Activated CD4-positive, alpha-beta memory T cell treated with anti-CD3 and anti-CD28 coated beads, Interleukin-2, amount 10 ng/mL, durations not matched to agents 7 days and 5 days (primary cell): ENCODE results near the gene RFT1. TPM values are rescaled to one million over a fixed set of nuclear protein-coding genes. Genes with fewer than 3 reads are reported as not detected.

Source experiments
- CTCF ChIA-PET: fragments of 350-600 bp; sonication (Branson Sonifier 250); formaldehyde crosslinking; loops from one replicate; lab custom pipeline; 2021; ENCODE audit warnings: antibody characterized with exemption, inconsistent platforms; lab: Charles Lee
- POLR2A ChIA-PET: fragments of 350-600 bp; sonication (Branson Sonifier 250); formaldehyde crosslinking; loops from one replicate; lab custom pipeline; 2021; ENCODE audit warnings: antibody characterized with exemption; lab: Charles Lee
- DNase-seq: peaks from one replicate; pipeline ENCODE4 v3.0.0-alpha.2; 2020
- H3K27ac Mint-ChIP-seq: one replicate; pipeline ENCODE4 v1.8.0; 2021; ENCODE audit warnings: mild to moderate bottlenecking, mixed read lengths
- H3K27me3 Mint-ChIP-seq: one replicate; pipeline ENCODE4 v1.8.0; 2021; ENCODE audit warnings: mixed read lengths
- H3K36me3 Mint-ChIP-seq: one replicate; pipeline ENCODE4 v1.8.0; 2021; ENCODE audit warnings: low read depth, mixed read lengths
- H3K4me1 Mint-ChIP-seq: one replicate; pipeline ENCODE4 v1.8.0; 2021; ENCODE audit warnings: mixed read lengths
- H3K4me3 Mint-ChIP-seq: one replicate; pipeline ENCODE4 v1.8.0; 2021; ENCODE audit warnings: mild to moderate bottlenecking, mixed read lengths
- H3K9me3 Mint-ChIP-seq: one replicate; pipeline ENCODE4 v1.8.0; 2021; ENCODE audit warnings: mixed read lengths
- total RNA-seq, 2 experiments: library from RNA; stranded (reverse); gene quantifications; one replicate each; pipeline ENCODE4 v1.2.3, GENCODE V29; 2021

RFT1 gene
- total RNA-seq, 2 experiments from 2014 or later = 26.4 to 27.6 TPM

DNA sequence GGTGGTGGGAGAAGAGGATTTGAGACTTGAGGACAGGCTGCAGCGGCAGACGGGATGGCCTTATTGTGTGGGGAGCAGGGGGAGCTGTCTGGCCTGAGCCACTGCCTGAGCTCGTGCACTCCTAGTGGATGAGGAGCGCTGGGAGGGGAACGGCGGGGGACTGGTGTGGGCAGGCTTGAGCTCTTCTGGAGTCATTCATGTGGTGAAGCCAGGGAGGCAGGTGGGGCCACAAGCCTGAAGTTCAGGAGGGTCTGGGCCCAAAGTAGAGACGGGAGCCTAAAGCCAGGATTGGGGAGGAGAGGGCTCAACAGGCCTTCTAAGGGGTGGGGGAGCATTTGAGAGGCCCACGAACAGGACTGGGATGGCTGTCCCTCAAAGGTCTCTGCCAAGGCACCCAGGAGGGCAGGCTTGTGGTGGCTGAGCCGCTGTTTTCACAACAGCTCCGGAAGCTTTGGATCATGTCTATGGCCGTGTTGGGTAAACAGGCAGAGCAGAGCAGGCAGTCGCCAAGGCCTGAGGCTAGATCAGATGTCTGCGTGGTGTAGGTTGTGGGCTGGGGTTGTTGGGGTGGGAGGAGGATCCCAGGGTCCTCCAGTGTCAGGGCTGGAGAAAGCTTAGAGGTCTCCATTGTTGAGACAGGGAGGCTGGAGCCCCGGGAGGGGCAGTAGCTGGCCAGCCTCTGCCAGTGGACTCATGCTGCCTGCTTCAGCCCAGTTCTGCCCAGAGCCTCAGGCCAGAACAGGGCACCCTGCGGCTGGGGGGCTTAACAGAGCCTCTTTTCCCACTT lies 39.0 kb upstream of the RFT1 start:
- peaks cover 6% of the 10 kb centered on the region for H3K36me3 Mint-ChIP-seq
- no peak overlapping the region for H3K4me3 Mint-ChIP-seq
- no peaks in the 10 kb centered on the region for H3K9me3 Mint-ChIP-seq
- no peak for DNase-seq
- ChIA-PET CTCF (interaction anchor here (1.1 to 2.2 kb wide), 4 partner anchors 26 to 59 kb away, joined by 3 to 14 read pairs (median 6); no protein-coding TSS in a partner anchor), POLR2A (interaction anchor here (0.8 kb wide), 2 partner anchors 9 to 27 kb away, joined by 3 read pairs; no protein-coding TSS in a partner anchor)
- H3K27me3 Mint-ChIP-seq = no peaks in the 10 kb centered on the region
- peaks cover 45% of the 10 kb centered on the region for H3K4me1 Mint-ChIP-seq
- H3K27ac Mint-ChIP-seq = no peak overlapping the region

DNA sequence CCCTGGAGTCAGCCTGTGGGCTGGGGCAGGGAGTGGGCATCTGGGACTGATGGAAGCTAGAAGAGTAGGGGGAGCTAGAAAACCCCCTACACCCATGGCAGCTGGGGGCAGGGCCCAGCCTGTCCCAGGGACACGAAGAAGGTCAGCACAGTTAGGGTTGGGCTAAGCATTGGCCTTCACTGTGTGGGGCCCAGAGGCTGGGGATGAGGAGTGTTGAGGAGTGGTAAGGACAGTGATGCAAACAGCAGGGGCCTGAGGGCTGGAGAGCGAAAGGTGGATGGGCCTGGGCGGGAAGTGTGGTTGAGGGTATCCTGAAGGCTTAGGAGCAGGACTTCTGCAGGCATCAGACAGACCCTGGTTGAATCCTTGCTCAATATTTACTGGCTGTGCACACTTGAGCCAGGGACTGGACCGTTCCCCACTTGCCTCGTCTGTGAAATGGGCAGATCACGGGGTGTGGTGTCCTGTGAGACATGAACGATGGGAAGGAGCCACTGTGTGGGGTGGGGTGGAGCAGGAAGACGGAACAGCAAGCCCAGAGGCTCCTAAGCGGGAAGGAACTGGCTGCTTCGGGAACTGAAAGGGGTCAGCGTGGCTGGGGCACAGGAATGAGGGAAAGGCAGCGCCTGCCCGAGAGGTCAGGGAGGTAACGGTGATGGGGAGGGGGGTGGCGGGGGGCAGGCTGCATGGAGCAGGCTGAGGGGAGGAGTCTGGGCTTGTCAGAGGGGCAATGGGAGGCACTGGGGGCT lies 38.1 kb upstream of the RFT1 start:
- Mint-ChIP-seq H3K36me3 (peaks cover 6% of the 10 kb centered on the region), H3K9me3 (no peaks in the 10 kb centered on the region), H3K4me3 (no peak overlapping the region), H3K4me1 (peaks cover 48% of the 10 kb centered on the region), H3K27me3 (no peaks in the 10 kb centered on the region), H3K27ac (no peak overlapping the region)
- ChIA-PET CTCF (interaction anchor here (1.1 to 1.4 kb wide), 2 partner anchors 27 to 28 kb away, joined by 3 to 4 read pairs; no protein-coding TSS in a partner anchor), POLR2A (interaction anchor here (0.8 kb wide), 1 partner anchor 28 kb away, joined by 3 read pairs; no protein-coding TSS in a partner anchor)
- DNase-seq = no peak

DNA sequence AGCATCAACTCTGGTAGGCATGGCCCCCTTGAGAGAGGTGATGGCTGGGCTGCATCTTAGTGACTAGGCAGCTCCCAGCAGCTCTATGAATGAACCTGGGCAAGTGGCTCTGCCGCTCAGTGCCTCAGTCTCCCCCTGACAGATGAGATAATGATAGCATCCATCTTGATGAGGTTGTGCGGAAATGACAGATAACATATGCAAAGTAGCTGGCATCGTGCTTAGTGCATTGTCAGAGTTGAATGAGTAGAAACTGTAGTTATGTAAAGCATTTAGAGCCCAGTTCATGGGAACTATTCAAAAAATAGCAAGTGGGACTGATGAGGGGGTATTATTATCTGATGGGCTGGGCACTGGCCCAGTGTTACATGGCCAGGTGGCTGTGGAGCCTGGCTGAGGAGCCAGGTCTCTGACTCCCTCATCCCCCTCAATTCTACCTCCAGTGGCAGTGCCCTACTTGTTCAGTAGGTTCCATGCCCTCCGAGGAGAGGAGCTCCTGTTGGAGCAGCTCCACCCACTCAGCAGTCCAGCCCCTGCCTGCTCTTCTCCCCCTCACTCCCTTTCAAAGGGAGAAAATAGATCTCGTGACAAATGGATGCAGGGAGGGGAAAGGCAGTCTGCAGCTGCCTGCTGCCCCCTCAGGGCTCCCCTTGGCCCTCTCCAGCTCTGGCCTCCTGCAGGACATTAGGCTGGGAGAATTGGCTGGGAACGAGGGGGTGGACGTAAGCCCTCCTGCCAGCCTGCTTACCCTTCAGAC lies 37.4 kb upstream of the RFT1 start:
- no peak overlapping the region for H3K4me3 Mint-ChIP-seq
- H3K4me1 Mint-ChIP-seq = peaks cover 56% of the 10 kb centered on the region
- no peaks in the 10 kb centered on the region for H3K27me3 Mint-ChIP-seq
- peaks cover 6% of the 10 kb centered on the region for H3K36me3 Mint-ChIP-seq
- DNase-seq = no peak
- ChIA-PET CTCF (interaction anchor here (1.3 to 1.4 kb wide), 2 partner anchors 28 to 57 kb away, joined by 3 to 4 read pairs; no protein-coding TSS in a partner anchor), POLR2A (no interaction called here)
- no peak overlapping the region for H3K27ac Mint-ChIP-seq
- no peaks in the 10 kb centered on the region for H3K9me3 Mint-ChIP-seq

DNA sequence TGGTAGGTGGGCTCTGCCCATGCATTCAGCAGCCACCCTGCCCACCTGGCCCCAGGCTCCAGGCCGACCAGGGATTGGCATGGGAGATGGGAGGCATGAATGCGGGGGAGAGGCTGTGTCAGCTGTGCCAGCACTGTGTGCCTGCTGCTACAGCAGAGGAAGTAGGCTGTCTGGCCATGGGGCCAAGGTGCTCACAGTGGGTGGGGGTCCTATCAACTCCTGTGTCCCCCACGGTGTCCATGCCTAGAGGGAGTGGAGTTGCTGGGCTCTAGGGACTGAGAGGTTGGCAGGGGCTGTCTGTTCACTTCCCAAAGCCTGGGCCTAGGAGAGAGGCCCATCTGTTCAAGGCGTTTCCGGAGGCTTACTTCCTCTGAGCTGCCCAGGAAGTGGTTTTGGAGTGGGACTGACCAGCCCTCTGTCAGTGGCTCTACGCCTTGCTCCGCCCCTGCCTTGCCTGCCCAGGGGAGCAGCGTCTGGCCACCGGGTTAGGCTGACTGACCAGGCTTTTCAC lies 36.6 kb upstream of the RFT1 start:
- ChIA-PET CTCF (interaction anchor here (1.3 to 1.4 kb wide), 2 partner anchors 29 to 57 kb away, joined by 3 to 4 read pairs; no protein-coding TSS in a partner anchor), POLR2A (no interaction called here)
- no peak overlapping the region for H3K4me3 Mint-ChIP-seq
- peaks cover 60% of the 10 kb centered on the region for H3K4me1 Mint-ChIP-seq
- H3K27ac Mint-ChIP-seq = no peak overlapping the region
- peaks cover 2% of the 10 kb centered on the region for H3K27me3 Mint-ChIP-seq
- H3K36me3 Mint-ChIP-seq = peaks cover 6% of the 10 kb centered on the region
- H3K9me3 Mint-ChIP-seq = no peaks in the 10 kb centered on the region
- no peak for DNase-seq

DNA sequence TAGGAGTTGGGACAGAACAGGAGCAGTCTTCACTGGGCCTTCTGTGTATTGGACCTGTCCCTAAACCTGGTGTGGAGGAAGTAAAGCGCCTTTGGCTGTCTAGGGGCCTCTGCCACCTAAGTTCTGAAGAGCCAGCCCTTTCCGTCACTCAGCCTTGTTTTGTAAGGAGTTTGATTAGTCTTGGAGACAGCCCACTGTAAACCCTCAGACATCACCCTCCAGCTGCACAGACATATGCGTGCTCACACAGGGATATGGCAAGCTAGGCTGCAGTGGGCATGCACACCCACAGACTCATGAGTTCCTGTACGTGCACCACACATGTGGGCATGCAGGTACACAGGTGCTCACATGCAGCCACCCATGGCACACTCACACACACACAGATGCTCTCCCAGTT lies 36.0 kb upstream of the RFT1 start:
- ChIA-PET CTCF (interaction anchor here (0.8 to 1.3 kb wide), 2 partner anchors 34 to 56 kb away, joined by 4 read pairs; no protein-coding TSS in a partner anchor), POLR2A (no interaction called here)
- no peak overlapping the region for H3K27ac Mint-ChIP-seq
- no peak for DNase-seq
- H3K9me3 Mint-ChIP-seq = no peaks in the 10 kb centered on the region
- H3K4me1 Mint-ChIP-seq = peaks cover 55% of the 10 kb centered on the region
- peaks cover 6% of the 10 kb centered on the region for H3K36me3 Mint-ChIP-seq
- peaks cover 2% of the 10 kb centered on the region for H3K27me3 Mint-ChIP-seq
- H3K4me3 Mint-ChIP-seq = no peak overlapping the region

DNA sequence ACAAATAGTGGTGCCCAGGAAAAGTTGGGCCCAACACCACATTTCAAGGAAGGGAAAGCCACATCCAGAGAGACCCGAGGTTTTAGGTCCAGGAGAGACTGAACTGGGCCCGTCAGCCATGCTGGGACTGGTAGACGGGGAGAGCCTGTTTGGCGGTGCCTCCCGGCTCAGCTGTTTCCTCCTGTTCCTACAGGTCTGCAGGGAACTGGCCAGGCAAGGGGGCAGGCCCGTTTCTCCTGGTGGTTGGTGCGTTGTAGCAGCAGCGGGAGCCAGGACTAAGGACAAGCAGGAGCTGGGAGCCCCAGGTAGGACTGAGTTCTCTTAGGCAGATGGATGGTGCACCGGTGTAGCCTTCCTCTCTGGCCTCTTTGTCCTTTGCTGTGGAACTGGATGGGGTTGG lies 34.7 kb upstream of the RFT1 start:
- peaks cover 7% of the 10 kb centered on the region for H3K27me3 Mint-ChIP-seq
- ChIA-PET POLR2A (interaction anchor here (1.8 kb wide), 1 partner anchor 34 kb away, joined by 4 read pairs; no protein-coding TSS in a partner anchor), CTCF (interaction anchor here (0.5 to 2.8 kb wide), 2 partner anchors 31 to 55 kb away, joined by 3 to 16 read pairs; no protein-coding TSS in a partner anchor)
- H3K27ac Mint-ChIP-seq = no peak overlapping the region
- peaks cover 48% of the 10 kb centered on the region for H3K4me1 Mint-ChIP-seq
- no peaks in the 10 kb centered on the region for H3K9me3 Mint-ChIP-seq
- H3K36me3 Mint-ChIP-seq = peaks cover 3% of the 10 kb centered on the region
- H3K4me3 Mint-ChIP-seq = no peak overlapping the region
- no peak for DNase-seq

DNA sequence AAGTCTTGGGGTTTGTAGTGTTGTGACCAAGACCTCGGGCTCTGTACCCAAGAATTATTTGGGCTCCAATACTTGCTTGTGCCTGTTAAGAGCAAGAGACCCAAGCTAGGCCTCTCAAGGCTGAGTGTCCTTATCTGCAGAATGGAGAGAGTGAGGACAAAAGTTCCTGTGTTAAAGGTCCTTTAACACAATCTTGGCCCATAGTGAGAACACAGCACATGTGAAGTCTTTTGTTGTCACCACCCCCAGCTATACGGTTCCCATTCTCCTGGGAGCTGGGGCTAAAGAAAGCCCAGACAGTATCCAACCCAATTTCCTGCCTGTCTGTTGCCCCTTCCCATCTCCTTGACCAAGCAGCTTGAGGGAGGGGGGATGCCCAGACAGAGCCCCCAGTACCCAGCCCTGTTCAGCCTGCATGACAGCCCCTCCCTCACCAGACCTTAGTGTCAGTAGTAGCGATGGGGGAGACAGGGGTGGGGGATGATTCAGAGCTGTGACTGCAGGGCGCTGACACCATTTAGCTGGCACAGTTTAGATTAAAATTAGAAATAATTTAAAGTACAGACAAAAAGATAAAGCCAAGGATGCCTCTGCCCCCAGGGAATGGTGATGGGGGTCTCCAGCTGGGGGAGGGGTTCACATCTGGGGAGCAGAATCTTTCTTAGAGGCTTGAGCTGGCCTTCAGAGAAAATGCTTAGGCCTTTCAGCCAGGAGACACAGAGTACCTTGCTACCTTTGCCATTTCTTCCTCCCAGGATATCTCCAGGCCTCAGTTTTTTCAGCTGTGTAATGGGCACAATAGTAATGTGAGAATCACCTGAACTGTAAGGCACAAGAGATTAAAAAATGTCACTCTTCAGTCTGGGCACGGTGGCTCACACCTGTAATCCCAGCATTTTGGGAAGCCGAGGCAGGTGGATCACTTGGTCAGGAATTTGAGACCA lies 33.5 kb upstream of the RFT1 start:
- POLR2A ChIA-PET = interaction anchor here (0.9 to 1.8 kb wide), 5 partner anchors 10 to 32 kb away, joined by 3 to 5 read pairs (median 3); no protein-coding TSS in a partner anchor
- Mint-ChIP-seq H3K4me3 (peak overlapping the region; percentile 86), H3K36me3 (peaks cover 3% of the 10 kb centered on the region), H3K27me3 (peaks cover 11% of the 10 kb centered on the region), H3K27ac (peak overlapping the region; percentile 58), H3K4me1 (peaks cover 37% of the 10 kb centered on the region), H3K9me3 (no peaks in the 10 kb centered on the region)
- CTCF ChIA-PET = interaction anchor here (1.0 to 2.8 kb wide), 5 partner anchors 29 to 53 kb away, joined by 3 to 16 read pairs (median 4); no protein-coding TSS in a partner anchor
- DNase-seq = no peak

DNA sequence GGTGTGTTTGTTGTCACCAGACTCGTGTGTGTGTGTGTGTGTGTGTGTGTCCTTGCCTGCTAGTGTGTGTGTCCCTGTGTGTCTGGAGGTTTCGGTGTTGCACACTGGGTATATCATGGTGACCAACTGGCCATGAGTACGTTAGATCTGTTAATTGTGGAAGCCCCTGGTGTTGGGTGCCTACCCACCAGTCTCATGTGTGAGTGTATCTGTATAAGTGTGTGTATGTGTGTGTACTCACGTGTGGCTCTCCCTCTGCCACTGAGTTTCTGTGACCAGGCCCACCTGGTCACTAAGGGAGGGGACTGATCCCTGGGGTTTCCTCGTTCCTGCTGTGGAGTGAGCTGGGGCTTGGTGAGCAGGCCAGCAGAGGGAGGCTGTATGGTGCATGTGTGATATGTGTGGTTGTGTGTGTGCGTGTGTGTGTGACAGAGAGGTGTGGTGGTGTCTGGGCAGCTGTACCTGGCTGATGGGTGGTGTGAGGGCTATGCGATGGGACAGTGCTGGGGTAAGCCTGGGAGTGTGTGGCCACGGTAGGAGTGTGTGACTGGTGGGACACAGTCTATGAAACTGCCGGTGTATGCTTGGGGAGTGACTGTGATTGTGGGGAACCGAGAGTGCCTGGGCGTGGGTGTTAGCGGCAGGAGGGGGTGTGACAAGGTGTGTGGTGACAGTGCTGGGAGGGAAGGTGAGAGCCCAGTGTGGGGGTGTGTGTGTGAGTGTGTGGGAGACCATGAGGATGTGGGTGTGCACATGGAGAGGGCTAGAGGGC lies 32.6 kb upstream of the RFT1 start:
- Mint-ChIP-seq H3K4me1 (peaks cover 31% of the 10 kb centered on the region), H3K27ac (peak overlapping the region; percentile 58), H3K9me3 (no peaks in the 10 kb centered on the region), H3K36me3 (peaks cover 3% of the 10 kb centered on the region), H3K27me3 (peaks cover 13% of the 10 kb centered on the region), H3K4me3 (peak overlapping the region; percentile 86)
- POLR2A ChIA-PET = interaction anchor here (0.7 to 1.8 kb wide), 5 partner anchors 10 to 1963 kb away, joined by 3 to 5 read pairs (median 3); no protein-coding TSS in a partner anchor
- DNase-seq = peak; percentile 67
- CTCF ChIA-PET = interaction anchor here (1.0 to 2.8 kb wide), 4 partner anchors 28 to 53 kb away, joined by 4 to 16 read pairs (median 4); no protein-coding TSS in a partner anchor

DNA sequence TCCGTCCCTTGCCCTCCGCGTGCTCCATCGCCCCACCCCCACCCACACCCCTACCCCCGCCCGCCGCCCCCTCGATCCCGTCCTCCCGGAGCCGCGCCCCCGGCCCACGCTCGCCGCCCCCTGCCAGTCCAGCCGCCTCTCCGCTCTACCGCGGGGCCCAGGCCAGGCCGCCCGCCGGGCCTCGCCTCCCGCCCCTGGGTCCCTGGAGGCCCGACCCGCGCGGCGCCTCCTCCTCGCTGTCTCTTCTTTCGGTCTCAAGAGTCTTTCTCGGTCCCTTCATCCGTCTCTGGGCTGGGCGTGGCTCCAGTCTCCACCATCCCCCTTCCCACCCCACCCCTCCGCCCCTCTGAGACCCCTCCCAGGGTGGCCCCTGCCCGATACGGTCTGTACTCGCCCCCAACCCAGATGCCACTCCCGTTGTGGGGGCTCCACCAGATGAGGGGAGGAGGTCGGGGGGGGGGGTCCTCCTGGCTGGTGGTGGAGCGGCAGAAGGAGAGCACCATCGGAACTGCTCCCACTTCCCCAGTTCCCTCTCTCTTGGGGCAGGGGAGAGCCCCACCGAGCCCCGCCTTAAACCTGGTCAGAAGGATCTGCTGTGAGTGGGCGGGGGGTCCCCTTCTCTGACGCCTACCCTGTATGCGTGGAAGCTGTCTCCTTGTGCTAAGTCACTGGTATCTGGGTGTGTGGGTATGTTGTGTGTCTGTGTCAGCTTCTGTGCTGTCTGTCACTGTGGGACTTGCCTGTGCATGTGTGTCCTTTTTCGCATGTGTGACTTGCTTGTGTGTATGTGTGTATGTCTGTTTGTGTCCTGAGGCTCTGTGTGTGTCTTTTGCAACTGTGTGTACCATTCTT lies 31.8 kb upstream of the RFT1 start:
- ChIA-PET CTCF (interaction anchor here (1.5 to 2.8 kb wide), 2 partner anchors 34 to 52 kb away, joined by 5 to 16 read pairs; no protein-coding TSS in a partner anchor), POLR2A (interaction anchor here (0.7 to 1.8 kb wide), 3 partner anchors 11 to 1962 kb away, joined by 3 to 5 read pairs (median 4); no protein-coding TSS in a partner anchor)
- H3K27ac Mint-ChIP-seq = peak overlapping the region; percentile 68

DNA sequence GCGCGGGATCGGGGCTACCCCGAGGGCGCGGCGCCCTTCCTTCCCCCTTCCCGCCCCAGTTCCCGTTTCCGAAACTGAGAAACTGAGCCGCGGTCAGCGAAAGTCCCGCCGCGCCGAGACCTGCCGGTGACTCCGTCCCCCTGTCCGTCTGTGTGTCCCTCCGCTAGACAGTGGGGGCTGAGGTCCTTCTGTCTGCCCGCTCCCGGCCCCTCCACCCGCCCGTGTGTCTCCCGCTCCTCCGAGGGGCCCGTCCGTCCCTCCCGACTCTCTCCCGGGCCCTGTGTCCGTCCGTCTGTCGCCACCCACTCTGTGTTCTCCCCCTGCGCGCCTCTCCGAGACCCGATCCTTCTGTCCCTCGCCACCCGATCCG lies 31.2 kb upstream of the RFT1 start:
- H3K27ac Mint-ChIP-seq = peak overlapping the region; percentile 68
- POLR2A ChIA-PET = interaction anchor here (1.3 to 1.8 kb wide), 7 partner anchors 11 to 115 kb away, joined by 3 to 8 read pairs (median 5); partner anchors contain the start of genes RFT1 and SFMBT1
- H3K4me1 Mint-ChIP-seq = peaks cover 25% of the 10 kb centered on the region
- H3K9me3 Mint-ChIP-seq = no peaks in the 10 kb centered on the region
- no peak for DNase-seq
- H3K36me3 Mint-ChIP-seq = peaks cover 3% of the 10 kb centered on the region
- CTCF ChIA-PET = interaction anchor here (0.9 to 2.4 kb wide), 4 partner anchors 27 to 51 kb away, joined by 3 to 11 read pairs (median 10); no protein-coding TSS in a partner anchor
- H3K27me3 Mint-ChIP-seq = peaks cover 26% of the 10 kb centered on the region
- H3K4me3 Mint-ChIP-seq = peak overlapping the region; percentile 86

More for the DNA sequence above, 31.8 kb upstream of the RFT1 start:
- peaks cover 3% of the 10 kb centered on the region for H3K36me3 Mint-ChIP-seq
- peaks cover 21% of the 10 kb centered on the region for H3K27me3 Mint-ChIP-seq
- no peaks in the 10 kb centered on the region for H3K9me3 Mint-ChIP-seq
- DNase-seq = peak; percentile 48
- peaks cover 28% of the 10 kb centered on the region for H3K4me1 Mint-ChIP-seq
- H3K4me3 Mint-ChIP-seq = peak overlapping the region; percentile 86
